Measurements from ENCODE around the gene FERMT2. TPM values are rescaled to one million over a fixed set of nuclear protein-coding genes. Genes with fewer than 3 reads are reported as not detected.
A peak's percentile ranks its signal among the peaks of the same experiment; 100 is the strongest.
"Not testable (repeated sequence)": the region's sequence is repeated elsewhere in the genome, so short reads cannot be mapped to it uniquely, and the experiment has no call there.

FERMT2 gene
- total RNA-seq, 2 donors from 2014 or later = 0.62 to 0.78 TPM

DNA sequence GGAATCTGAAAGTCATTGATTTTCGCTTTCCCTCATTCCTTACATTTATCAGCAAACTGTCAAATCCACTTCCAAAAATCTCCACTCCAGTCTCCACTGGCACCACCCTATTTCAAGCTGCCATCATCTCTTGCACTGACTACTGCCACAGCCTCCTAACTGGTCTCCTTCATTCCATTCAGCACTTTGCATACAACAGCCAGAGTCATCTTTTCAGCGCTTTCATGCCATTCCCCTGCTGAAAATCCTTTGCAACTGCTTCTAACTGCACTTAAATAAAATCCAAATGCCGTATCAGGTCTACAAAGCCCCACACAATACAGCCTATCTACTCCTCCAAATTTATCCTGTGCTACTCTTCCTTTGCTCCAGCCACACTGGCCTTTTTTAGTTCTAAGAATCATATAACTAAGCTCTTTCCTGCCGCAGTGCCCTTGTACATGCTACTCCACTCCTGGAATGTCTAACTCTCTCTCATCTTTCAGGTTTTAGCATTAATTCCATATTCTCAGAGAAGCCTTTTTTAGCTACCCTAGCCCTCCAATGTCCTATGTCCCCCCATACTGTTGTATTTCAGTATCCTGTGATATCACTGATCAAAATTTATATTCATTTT lies 21.6 kb downstream of the FERMT2 start:
- H3K4me3 Mint-ChIP-seq = no peak overlapping the region
- peaks cover 3 to 5% of the 10 kb centered on the region in 2 donors for H3K4me1 Mint-ChIP-seq (ENCODE audit: low read depth in 2 of 2)
- ATAC-seq (no peak), DNase-seq (ENCODE audit: low spot score) (no peak)
- H3K27me3 Mint-ChIP-seq = peaks cover 4 to 8% of the 10 kb centered on the region in 2 donors
- no peak overlapping the region for H3K27ac Mint-ChIP-seq
- H3K36me3 Mint-ChIP-seq = no peaks in the 10 kb centered on the region
- no peaks in the 10 kb centered on the region for H3K9me3 Mint-ChIP-seq

GRCh38 chr14:52926953-52927352 lies 23.9 kb downstream of the FERMT2 start:
- no peak for DNase-seq (ENCODE audit: low spot score)
- Mint-ChIP-seq H3K9me3 (no peaks in the 10 kb centered on the region), H3K4me3 (no peak overlapping the region), H3K27me3 (peaks cover 4 to 8% of the 10 kb centered on the region in 2 donors), H3K27ac (no peak overlapping the region), H3K36me3 (no peaks in the 10 kb centered on the region), H3K4me1 (ENCODE audit: low read depth in 2 of 2) (peaks cover 10 to 13% of the 10 kb centered on the region in 2 donors)
- no peak for ATAC-seq

DNA sequence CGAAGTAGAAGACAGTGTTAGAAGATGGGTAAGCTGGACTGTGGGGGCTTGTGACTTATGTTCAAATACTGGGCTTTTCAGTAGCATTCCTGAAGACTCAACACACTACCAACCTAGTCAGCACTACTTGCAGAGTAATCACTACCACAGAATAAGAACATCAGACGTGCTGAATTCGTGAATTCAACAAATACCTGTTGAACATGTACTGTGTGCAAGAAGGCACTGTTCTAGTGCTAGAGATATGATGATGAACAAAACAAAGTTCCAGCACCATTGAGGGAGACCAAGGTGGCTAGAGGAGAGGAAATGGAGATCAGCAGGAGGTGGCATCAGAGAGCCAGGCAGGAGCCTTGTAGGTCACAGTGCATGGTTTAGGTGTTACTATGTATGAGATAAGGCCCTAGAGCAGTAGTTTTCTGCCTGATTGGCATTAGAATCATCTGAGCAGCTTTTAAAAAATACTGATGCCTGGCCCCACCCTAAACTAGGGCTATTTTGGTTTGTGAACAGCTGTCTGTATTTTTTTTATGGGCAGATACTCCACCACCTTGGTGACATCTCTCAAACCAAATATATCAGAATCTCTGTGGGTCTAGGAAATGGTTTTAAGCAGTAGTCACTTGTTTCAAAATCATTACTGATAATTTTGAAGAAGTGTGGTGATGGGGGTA lies 26.8 kb downstream of the FERMT2 start:
- no peak for DNase-seq (ENCODE audit: low spot score)

DNA sequence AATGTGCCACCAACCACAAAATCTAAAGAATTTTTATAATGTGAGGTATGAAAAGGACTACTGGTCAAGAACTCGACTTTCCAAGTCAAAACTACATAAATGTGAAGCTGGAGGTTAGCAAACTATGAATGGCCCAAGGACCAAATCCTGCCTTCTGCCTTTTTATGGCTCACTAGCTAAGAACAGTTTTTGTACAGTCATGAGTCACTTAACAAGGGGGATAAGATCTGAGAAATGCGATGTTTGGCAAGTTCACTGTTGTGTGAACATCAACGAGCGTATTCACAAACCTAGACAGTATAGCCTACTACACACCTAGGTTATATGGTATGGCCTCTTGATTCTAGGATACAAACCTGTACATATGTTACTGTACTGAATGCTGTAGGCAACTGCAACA lies 28.2 kb downstream of the FERMT2 start:
- Mint-ChIP-seq H3K27ac (no peak overlapping the region), H3K4me3 (no peak overlapping the region), H3K4me1 (ENCODE audit: low read depth in 2 of 2) (peaks cover 24 to 39% of the 10 kb centered on the region in 2 donors), H3K9me3 (no peaks in the 10 kb centered on the region), H3K27me3 (no peaks in the 10 kb centered on the region), H3K36me3 (no peaks in the 10 kb centered on the region)
- ATAC-seq (no peak), DNase-seq (ENCODE audit: low spot score) (no peak)

More for the DNA sequence above, 26.8 kb downstream of the FERMT2 start:
- Mint-ChIP-seq H3K9me3 (no peaks in the 10 kb centered on the region), H3K36me3 (no peaks in the 10 kb centered on the region), H3K4me3 (no peak overlapping the region), H3K4me1 (ENCODE audit: low read depth in 2 of 2) (peaks cover 23 to 30% of the 10 kb centered on the region in 2 donors), H3K27me3 (peaks cover 3 to 4% of the 10 kb centered on the region in 2 donors), H3K27ac (peak overlapping the region; percentile 2 to 24)
- no peak for ATAC-seq

GRCh38 chr14:52922059-52922458 lies 28.8 kb downstream of the FERMT2 start:
- DNase-seq (ENCODE audit: low spot score) = no peak
- no peak overlapping the region for H3K27ac Mint-ChIP-seq
- H3K4me3 Mint-ChIP-seq = no peak overlapping the region
- ATAC-seq = no peak
- no peaks in the 10 kb centered on the region for H3K36me3 Mint-ChIP-seq
- H3K4me1 Mint-ChIP-seq (ENCODE audit: low read depth in 2 of 2) = peaks cover 28 to 45% of the 10 kb centered on the region in 2 donors
- H3K9me3 Mint-ChIP-seq = no peaks in the 10 kb centered on the region
- H3K27me3 Mint-ChIP-seq = no peaks in the 10 kb centered on the region

DNA sequence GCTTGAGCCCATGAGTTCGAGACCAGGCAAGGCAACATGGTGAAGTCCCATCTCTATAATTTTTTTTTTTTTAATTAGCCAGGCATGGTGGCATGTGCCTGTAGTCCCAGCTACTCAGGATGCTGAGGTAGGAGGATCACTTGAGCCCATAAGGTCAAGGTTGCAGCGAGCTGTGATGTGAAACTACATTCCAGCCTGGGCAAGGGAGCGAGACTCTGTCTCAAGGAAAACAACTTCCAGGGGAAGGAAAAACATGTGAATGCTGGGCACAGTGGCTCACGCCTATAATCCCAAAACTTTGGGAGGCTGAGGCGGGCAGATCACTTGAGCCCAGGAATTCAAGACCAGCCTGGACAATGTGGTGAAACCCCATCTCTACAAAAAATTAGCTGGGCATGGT lies 30.4 kb downstream of the FERMT2 start:
- not testable (repeated sequence) for H3K4me3 Mint-ChIP-seq; H3K9me3 Mint-ChIP-seq; DNase-seq (ENCODE audit: low spot score); ATAC-seq; H3K27me3 Mint-ChIP-seq; H3K36me3 Mint-ChIP-seq
- Mint-ChIP-seq H3K27ac (peak overlapping the region; percentile 70 to 89), H3K4me1 (ENCODE audit: low read depth in 2 of 2) (peaks cover 31 to 47% of the 10 kb centered on the region in 2 donors)

DNA sequence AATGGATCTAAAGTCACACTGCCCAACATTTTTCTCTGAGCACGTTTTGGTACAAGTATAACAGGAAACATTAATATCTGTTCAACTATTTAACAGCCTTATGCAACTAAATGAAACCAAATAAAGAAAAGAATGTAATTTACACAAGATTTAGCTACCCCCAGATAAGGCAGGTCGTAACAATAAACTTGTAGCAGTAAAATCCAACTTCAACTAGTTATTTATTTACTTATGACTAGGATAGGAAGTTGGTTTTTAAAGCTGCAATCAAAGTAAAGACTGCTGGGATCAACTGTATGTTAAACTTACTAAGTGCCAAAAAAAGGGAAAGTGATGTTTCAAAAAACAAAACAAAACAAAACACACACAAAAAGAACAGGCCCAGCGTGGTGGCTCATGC lies 30.9 kb downstream of the FERMT2 start:
- no peaks in the 10 kb centered on the region for H3K36me3 Mint-ChIP-seq
- DNase-seq (ENCODE audit: low spot score) (no peak), ATAC-seq (no peak)
- H3K27me3 Mint-ChIP-seq = no peaks in the 10 kb centered on the region
- H3K9me3 Mint-ChIP-seq = no peaks in the 10 kb centered on the region
- H3K4me3 Mint-ChIP-seq = peak overlapping the region; percentile 56
- peak overlapping the region; percentile 70 to 89 for H3K27ac Mint-ChIP-seq
- H3K4me1 Mint-ChIP-seq (ENCODE audit: low read depth in 2 of 2) = peaks cover 31 to 47% of the 10 kb centered on the region in 2 donors

DNA sequence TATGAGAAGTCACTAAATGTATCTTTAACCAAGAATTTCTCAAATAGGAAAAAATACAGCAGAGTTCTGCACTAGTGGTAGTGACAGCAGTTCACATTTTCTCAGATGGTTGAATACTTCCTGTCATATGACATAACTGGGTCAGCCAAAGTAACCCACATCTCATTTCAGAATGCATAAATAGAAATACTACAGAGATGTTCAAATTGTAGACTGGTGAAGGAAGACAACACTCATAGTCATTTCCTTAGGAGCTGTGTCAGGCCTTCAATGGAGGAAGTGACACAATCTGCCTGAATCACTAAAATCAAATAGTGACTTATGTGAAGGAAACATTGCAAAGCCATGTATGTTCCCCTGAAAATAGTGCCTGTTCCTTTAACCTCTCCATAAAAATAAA lies 32.4 kb downstream of the FERMT2 start:
- Mint-ChIP-seq H3K4me3 (peak overlapping the region; percentile 56), H3K4me1 (ENCODE audit: low read depth in 2 of 2) (peaks cover 24 to 36% of the 10 kb centered on the region in 2 donors), H3K27me3 (no peaks in the 10 kb centered on the region), H3K27ac (peak overlapping the region; percentile 70 to 89), H3K36me3 (no peaks in the 10 kb centered on the region), H3K9me3 (no peaks in the 10 kb centered on the region)
- ATAC-seq (peak; percentile 97 to 99), DNase-seq (ENCODE audit: low spot score) (peak; percentile 66)

GRCh38 chr14:52917735-52918134 lies 33.1 kb downstream of the FERMT2 start:
- Mint-ChIP-seq H3K27ac (peak overlapping the region; percentile 70 to 89), H3K36me3 (no peaks in the 10 kb centered on the region), H3K4me1 (ENCODE audit: low read depth in 2 of 2) (peaks cover 24 to 34% of the 10 kb centered on the region in 2 donors), H3K27me3 (no peaks in the 10 kb centered on the region), H3K9me3 (no peaks in the 10 kb centered on the region), H3K4me3 (peak overlapping the region; percentile 53)
- no peak for DNase-seq (ENCODE audit: low spot score)
- peak in 1 of 2 donors; percentile 51 for ATAC-seq

GRCh38 chr14:52914295-52914694 lies 36.6 kb downstream of the FERMT2 start:
- peaks cover 15 to 19% of the 10 kb centered on the region in 2 donors for H3K4me1 Mint-ChIP-seq (ENCODE audit: low read depth in 2 of 2)
- H3K27me3 Mint-ChIP-seq = no peaks in the 10 kb centered on the region
- H3K4me3 Mint-ChIP-seq = no peak overlapping the region
- ATAC-seq (no peak), DNase-seq (ENCODE audit: low spot score) (no peak)
- H3K9me3 Mint-ChIP-seq = no peaks in the 10 kb centered on the region
- no peak overlapping the region for H3K27ac Mint-ChIP-seq
- no peaks in the 10 kb centered on the region for H3K36me3 Mint-ChIP-seq

DNA sequence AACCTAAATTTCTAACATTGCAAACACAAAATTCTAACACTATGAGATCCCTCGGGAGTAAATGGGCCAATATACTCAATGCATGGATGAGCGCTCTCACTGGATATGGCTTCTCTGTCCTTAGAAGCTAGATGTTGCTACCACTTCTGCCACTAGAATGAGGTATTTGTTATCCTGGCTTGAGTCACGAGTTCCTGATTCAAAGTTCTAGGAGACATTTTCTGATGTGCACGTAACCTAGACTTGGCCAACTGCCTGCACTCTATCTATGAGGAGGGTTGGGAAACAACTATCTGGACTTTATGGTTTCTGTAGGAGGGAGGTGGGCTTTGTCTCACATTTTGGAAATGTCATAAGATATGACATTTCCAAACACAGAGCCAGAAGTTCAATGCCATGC lies 37.6 kb downstream of the FERMT2 start:
- H3K36me3 Mint-ChIP-seq = no peaks in the 10 kb centered on the region
- no peaks in the 10 kb centered on the region for H3K27me3 Mint-ChIP-seq
- no peaks in the 10 kb centered on the region for H3K9me3 Mint-ChIP-seq
- ATAC-seq = no peak
- peaks cover 14% of the 10 kb centered on the region in 2 donors for H3K4me1 Mint-ChIP-seq (ENCODE audit: low read depth in 2 of 2)
- no peak overlapping the region for H3K4me3 Mint-ChIP-seq
- H3K27ac Mint-ChIP-seq = no peak overlapping the region
- no peak for DNase-seq (ENCODE audit: low spot score)

DNA sequence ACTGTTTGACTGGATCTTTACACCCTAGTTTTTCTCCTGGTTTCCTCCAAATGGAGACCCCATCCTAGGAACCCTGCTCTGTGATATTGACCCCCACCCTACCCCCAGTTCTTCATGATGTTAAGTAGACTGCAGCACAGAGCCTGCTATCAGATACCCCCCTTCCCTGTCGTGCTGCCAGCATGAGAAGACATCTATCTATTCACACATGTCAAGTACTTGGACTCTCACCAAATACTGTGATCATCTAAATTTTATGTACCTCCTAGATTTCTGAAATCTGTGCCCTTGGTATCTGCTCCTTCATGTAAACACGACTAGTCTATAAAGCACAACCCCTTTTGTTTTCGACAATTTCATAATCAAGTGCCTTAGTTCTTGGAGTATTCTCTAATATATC lies 38.9 kb downstream of the FERMT2 start:
- ATAC-seq = no peak
- Mint-ChIP-seq H3K36me3 (no peaks in the 10 kb centered on the region), H3K27me3 (no peaks in the 10 kb centered on the region), H3K27ac (no peak overlapping the region), H3K4me1 (ENCODE audit: low read depth in 2 of 2) (peaks cover under 1 to 7% of the 10 kb centered on the region in 2 donors), H3K9me3 (no peaks in the 10 kb centered on the region), H3K4me3 (no peak overlapping the region)
- no peak for DNase-seq (ENCODE audit: low spot score)

DNA sequence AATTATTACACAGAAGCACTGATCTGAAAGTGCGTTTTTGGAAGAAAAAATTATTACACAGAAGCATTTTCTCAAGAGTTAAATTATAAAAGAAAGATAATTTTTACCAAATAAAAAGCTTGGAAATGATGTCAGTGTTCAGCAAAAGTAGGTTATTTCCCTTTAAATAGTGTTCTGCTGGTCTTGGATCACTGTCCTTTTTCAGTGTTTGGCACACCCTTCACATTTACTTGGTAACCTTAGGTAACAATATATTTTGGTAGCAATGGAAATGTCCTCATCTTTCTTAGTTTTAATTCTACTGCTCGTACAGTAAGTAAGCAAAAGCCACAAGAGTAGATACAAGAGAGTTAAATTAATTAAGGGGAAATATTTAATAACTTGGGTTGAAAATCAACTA lies 40.3 kb downstream of the FERMT2 start:
- no peak overlapping the region for H3K4me3 Mint-ChIP-seq
- no peak for ATAC-seq
- DNase-seq (ENCODE audit: low spot score) = no peak
- no peaks in the 10 kb centered on the region for H3K9me3 Mint-ChIP-seq
- H3K4me1 Mint-ChIP-seq (ENCODE audit: low read depth in 2 of 2) = peaks cover 0 to 3% of the 10 kb centered on the region in 2 donors
- no peaks in the 10 kb centered on the region for H3K36me3 Mint-ChIP-seq
- no peaks in the 10 kb centered on the region for H3K27me3 Mint-ChIP-seq
- no peak overlapping the region for H3K27ac Mint-ChIP-seq

GRCh38 chr14:52907949-52908348 lies 42.9 kb downstream of the FERMT2 start:
- no peaks in the 10 kb centered on the region for H3K36me3 Mint-ChIP-seq
- H3K27me3 Mint-ChIP-seq = no peaks in the 10 kb centered on the region
- ATAC-seq = no peak
- DNase-seq (ENCODE audit: low spot score) = no peak
- no peak overlapping the region for H3K27ac Mint-ChIP-seq
- peaks cover 0 to 3% of the 10 kb centered on the region in 2 donors for H3K4me1 Mint-ChIP-seq (ENCODE audit: low read depth in 2 of 2)
- H3K4me3 Mint-ChIP-seq = no peak overlapping the region
- H3K9me3 Mint-ChIP-seq = no peaks in the 10 kb centered on the region
